GM23248 (cell line): ENCODE data around the gene ALPL.

ENCODE experiments used
- EZH2 ChIP-seq: fragments of 200-600 bp; sonication (generic); IDR thresholded peaks from 2 replicates; pipeline ENCODE4 v1.6.1; 2018; ENCODE audit warnings: antibody characterized with exemption, mild to moderate bottlenecking; ENCODE audit not compliant: insufficient read depth, poor library complexity, severe bottlenecking
- EZH2phosphoT487 ChIP-seq: fragments of 200-600 bp; sonication (generic); IDR thresholded peaks from 2 replicates; pipeline ENCODE4 v1.6.1; 2018; ENCODE audit warnings: antibody characterized with exemption, moderate library complexity, mild to moderate bottlenecking, low read depth; ENCODE audit not compliant: insufficient read depth

- TF ChIP-seq EZH2 (no peak), EZH2phosphoT487 (no peak)
These were observed 32.1 kb downstream of the ALPL start for GRCh38 chr1:21541329-21541728.
